ENCODE measurements around the gene MCC. TPM values are rescaled to one million over a fixed set of nuclear protein-coding genes. Genes with fewer than 3 reads are reported as not detected.

Gene MCC
- total and polyA plus RNA-seq, 4 donors = 9.0 to 47.3 (median 14.7) TPM

DNA sequence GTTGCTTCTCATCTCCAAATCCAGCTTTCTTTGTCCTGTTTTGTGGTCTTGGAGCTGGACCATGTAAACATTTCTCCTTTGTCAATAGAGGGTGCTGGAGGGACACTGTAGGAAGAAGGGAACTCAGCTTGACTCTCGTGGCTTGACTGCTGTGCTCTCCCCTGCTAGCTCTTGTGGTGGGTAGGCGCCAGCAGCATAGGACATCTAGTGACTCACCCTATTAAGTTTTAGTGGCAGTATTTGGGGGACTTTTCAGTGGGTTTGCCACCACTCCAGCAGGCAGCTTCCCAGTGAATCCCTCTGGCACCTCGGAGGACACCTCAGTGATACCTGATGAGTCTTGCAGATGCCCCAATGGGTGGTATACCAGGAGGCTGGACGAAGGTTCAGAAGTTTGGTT, 151.3 kb downstream of the MCC start:
- H3K9me3 ChIP-seq (ENCODE audit: control insufficient read depth in 4 of 4, low read length in 3 of 4) = no peaks in the 10 kb centered on the region
- TF ChIP-seq NR2F2 (IDR thresholded peaks at IDR 0.05) = no peak
- TF ChIP-seq, protein P1, sequence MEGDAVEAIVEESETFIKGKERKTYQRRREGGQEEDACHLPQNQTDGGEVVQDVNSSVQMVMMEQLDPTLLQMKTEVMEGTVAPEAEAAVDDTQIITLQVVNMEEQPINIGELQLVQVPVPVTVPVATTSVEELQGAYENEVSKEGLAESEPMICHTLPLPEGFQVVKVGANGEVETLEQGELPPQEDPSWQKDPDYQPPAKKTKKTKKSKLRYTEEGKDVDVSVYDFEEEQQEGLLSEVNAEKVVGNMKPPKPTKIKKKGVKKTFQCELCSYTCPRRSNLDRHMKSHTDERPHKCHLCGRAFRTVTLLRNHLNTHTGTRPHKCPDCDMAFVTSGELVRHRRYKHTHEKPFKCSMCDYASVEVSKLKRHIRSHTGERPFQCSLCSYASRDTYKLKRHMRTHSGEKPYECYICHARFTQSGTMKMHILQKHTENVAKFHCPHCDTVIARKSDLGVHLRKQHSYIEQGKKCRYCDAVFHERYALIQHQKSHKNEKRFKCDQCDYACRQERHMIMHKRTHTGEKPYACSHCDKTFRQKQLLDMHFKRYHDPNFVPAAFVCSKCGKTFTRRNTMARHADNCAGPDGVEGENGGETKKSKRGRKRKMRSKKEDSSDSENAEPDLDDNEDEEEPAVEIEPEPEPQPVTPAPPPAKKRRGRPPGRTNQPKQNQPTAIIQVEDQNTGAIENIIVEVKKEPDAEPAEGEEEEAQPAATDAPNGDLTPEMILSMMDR (IDR thresholded peaks at IDR 0.05; ENCODE audit: low read depth, low read length, missing input control) = peak; percentile 26
- no peak for TF ChIP-seq RXRA (IDR thresholded peaks at IDR 0.05)
- no peak for TF ChIP-seq TAF1 (conservative IDR thresholded peaks at IDR 0.05)
- TF ChIP-seq MAX (IDR thresholded peaks at IDR 0.05) = no peak
- TF ChIP-seq RAD21 (IDR thresholded peaks at IDR 0.05) = peak; percentile 73 to 80
- no peak for TF ChIP-seq JUND (IDR thresholded peaks at IDR 0.05)
- no peak for TF ChIP-seq EGR1 (IDR thresholded peaks at IDR 0.05; ENCODE audit: low read depth in 2 of 2)
- TF ChIP-seq FOXA2 (IDR thresholded peaks at IDR 0.05) = peak; percentile 24
- no peak for TF ChIP-seq YY1 (IDR thresholded peaks at IDR 0.05)
- no peak for TF ChIP-seq SP1 (IDR thresholded peaks at IDR 0.05)
- peak; percentile 11 for TF ChIP-seq FOXA1 (IDR thresholded peaks at IDR 0.05)
- no peak for TF ChIP-seq HNF4G (IDR thresholded peaks at IDR 0.05)
- TF ChIP-seq, protein P2, sequence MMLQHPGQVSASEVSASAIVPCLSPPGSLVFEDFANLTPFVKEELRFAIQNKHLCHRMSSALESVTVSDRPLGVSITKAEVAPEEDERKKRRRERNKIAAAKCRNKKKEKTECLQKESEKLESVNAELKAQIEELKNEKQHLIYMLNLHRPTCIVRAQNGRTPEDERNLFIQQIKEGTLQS (IDR thresholded peaks at IDR 0.05) = no peak
- no peak for TF ChIP-seq HNF4A (conservative IDR thresholded peaks at IDR 0.05)
- TF ChIP-seq, protein P3, sequence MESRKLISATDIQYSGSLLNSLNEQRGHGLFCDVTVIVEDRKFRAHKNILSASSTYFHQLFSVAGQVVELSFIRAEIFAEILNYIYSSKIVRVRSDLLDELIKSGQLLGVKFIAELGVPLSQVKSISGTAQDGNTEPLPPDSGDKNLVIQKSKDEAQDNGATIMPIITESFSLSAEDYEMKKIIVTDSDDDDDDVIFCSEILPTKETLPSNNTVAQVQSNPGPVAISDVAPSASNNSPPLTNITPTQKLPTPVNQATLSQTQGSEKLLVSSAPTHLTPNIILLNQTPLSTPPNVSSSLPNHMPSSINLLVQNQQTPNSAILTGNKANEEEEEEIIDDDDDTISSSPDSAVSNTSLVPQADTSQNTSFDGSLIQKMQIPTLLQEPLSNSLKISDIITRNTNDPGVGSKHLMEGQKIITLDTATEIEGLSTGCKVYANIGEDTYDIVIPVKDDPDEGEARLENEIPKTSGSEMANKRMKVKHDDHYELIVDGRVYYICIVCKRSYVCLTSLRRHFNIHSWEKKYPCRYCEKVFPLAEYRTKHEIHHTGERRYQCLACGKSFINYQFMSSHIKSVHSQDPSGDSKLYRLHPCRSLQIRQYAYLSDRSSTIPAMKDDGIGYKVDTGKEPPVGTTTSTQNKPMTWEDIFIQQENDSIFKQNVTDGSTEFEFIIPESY (IDR thresholded peaks at IDR 0.05) = no peak
- no peak for TF ChIP-seq GABPA (IDR thresholded peaks at IDR 0.05 in 1 of 2, conservative IDR thresholded peaks at IDR 0.05 in 1 of 2)
- TF ChIP-seq, protein P4, sequence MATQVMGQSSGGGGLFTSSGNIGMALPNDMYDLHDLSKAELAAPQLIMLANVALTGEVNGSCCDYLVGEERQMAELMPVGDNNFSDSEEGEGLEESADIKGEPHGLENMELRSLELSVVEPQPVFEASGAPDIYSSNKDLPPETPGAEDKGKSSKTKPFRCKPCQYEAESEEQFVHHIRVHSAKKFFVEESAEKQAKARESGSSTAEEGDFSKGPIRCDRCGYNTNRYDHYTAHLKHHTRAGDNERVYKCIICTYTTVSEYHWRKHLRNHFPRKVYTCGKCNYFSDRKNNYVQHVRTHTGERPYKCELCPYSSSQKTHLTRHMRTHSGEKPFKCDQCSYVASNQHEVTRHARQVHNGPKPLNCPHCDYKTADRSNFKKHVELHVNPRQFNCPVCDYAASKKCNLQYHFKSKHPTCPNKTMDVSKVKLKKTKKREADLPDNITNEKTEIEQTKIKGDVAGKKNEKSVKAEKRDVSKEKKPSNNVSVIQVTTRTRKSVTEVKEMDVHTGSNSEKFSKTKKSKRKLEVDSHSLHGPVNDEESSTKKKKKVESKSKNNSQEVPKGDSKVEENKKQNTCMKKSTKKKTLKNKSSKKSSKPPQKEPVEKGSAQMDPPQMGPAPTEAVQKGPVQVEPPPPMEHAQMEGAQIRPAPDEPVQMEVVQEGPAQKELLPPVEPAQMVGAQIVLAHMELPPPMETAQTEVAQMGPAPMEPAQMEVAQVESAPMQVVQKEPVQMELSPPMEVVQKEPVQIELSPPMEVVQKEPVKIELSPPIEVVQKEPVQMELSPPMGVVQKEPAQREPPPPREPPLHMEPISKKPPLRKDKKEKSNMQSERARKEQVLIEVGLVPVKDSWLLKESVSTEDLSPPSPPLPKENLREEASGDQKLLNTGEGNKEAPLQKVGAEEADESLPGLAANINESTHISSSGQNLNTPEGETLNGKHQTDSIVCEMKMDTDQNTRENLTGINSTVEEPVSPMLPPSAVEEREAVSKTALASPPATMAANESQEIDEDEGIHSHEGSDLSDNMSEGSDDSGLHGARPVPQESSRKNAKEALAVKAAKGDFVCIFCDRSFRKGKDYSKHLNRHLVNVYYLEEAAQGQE (IDR thresholded peaks at IDR 0.05) = no peak
- no peaks in the 10 kb centered on the region for H3K4me1 ChIP-seq (ENCODE audit: control insufficient read depth in 4 of 4, insufficient read depth in 4 of 4, low read length in 3 of 4)
- WGBS = 62% methylated on average over 4 of the region's 4 CpGs
- H3K36me3 ChIP-seq (ENCODE audit: control insufficient read depth in 4 of 4, insufficient read depth in 3 of 4, low read depth in 1 of 4, low read length in 3 of 4) = no peaks in the 10 kb centered on the region
- H3K9ac ChIP-seq (ENCODE audit: low read depth in 1 of 2, low read length in 2 of 2) = no peak overlapping the region
- no peak overlapping the region for H3K27ac ChIP-seq (ENCODE audit: low read depth in 1 of 2, low read length in 2 of 2)
- DNase-seq (ENCODE audit: low spot score) = no peak
- H3K4me3 ChIP-seq (ENCODE audit: low read depth in 1 of 3, low read length in 3 of 3) = no peak overlapping the region
- H3K27me3 ChIP-seq (ENCODE audit: control insufficient read depth in 4 of 4, insufficient read depth in 4 of 4, low read length in 3 of 4) = no peaks in the 10 kb centered on the region

Measured in liver (tissue), 9 donors.